HG03108 (cell line): ENCODE results near the gene PAX7.
"Not testable (repeated sequence)": the region's sequence is repeated elsewhere in the genome, so short reads cannot be mapped to it uniquely, and the experiment has no call there.

Experiments used
- ATAC-seq: cut with Tn5 transposase; IDR thresholded peaks from one replicate; pipeline ENCODE4 v1.9.1; 2021; ENCODE audit warnings: moderate library complexity; ENCODE audit not compliant: unreplicated experiment

Gene PAX7

DNA sequence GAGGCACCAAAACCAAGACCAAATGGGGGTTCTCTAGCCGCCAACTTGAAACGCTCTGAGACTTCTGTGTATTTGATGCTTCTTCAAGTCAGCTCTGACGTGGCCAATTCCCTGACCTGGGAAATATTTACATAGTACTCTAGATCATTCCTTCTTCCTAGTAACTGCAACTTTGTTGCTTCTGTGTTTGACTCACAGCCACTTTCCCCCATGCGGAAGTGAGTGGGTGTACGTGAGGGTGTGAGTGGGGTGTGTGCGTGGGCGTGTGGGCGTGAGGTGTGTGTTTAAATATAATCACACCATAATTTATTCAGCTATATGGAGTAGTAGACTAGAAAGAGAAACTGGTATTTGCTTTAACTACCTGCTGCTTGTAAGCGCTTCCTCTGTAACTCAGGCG, 117.8 kb downstream of the PAX7 start:
- no peak for ATAC-seq

DNA sequence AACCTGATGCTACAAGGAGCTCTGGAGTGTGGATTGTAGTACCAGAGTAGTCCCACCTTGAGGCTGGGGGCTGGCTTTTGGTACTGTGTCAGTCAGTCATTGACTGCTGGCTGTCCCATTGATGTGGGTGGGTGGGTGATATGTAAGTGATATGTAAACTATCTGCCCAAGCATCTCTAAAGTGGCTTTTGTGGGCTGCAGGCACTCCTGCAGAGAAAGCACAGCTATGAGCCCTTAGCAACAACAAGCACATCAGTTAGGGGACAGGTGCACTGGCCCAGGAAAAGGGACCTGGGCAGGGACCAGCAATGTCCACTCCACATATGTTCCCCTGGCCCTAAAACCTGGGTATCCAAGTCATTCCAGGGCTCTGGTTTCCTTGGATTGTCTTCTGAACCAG, 118.9 kb downstream of the PAX7 start:
- ATAC-seq: no peak

DNA sequence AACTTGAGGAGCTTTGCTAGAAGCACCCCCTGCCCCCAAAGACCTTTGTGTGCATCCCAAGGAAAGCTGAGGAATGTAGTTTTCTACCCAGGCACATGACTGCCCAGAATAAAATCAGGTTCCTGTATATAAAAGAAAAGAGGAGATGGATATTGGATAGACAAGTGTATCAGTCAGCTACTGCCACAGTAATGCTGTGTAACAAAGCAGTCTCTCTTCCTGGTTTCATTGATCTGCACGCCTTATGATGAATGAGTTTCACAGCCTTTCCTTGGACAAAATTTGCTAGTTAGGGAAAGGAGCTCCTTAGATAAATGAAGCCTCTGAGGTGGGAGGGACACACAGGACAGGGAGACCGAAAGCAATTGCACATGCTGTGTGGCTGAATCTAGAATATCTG, 120.0 kb downstream of the PAX7 start:
- ATAC-seq: no peak

DNA sequence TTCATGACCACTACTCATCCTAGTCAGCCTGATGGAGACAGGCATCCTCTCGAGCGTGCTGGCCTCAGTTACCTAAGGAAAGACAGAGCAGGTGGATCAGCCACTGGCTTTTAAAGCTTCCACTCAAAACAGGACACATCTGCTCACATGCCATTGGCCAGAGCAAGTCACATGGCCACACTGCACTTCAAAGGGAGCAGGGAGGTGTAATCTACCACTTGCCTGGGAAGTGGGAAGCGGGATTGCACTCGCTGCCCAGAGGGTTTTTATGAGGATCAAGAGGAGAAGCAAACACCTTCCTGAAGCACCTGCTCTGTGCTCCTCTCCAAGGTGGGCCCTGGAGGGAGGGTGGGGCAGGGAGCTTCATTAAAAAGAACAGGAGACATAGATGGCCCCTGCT, 120.8 kb downstream of the PAX7 start:
- ATAC-seq: no peak

DNA sequence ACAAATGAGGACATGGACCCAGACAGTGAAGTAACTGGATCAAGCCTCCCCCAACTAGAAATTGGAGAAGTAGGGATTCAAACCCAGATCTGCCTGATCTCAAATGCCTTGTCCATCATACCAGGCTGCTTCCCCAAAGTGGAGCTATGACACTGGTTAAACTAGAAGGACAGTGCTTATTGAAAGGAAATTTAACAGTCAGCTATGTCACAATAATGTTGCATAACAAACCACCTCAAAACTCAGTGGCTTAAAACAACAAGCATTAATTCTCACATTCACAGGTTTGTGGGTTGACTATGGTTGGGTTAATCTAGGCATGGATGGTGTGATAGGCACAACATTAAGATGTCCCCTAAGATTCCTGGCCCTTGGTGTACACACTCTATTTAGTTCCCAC, 121.8 kb downstream of the PAX7 start:
- no peak for ATAC-seq

DNA sequence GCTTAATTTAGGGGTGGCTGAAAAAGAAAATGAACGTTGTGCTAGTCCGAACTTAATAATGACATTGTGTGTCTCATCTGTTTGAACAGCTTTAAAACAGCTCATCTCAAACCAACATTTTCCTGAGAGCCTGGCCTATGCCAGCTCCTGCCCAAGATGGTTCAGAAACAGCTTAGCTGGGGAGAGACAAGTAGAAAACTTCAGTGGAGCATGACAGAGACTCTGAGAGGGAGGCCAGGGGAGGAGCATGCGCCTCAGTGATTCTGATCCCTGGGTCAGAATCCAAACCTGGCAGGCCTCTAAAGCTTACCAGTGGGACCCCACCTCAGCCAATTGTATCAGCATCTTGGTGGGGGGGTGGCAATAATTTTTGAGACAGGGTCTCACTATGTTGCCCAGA, 129.5 kb downstream of the PAX7 start:
- ATAC-seq: no peak

DNA sequence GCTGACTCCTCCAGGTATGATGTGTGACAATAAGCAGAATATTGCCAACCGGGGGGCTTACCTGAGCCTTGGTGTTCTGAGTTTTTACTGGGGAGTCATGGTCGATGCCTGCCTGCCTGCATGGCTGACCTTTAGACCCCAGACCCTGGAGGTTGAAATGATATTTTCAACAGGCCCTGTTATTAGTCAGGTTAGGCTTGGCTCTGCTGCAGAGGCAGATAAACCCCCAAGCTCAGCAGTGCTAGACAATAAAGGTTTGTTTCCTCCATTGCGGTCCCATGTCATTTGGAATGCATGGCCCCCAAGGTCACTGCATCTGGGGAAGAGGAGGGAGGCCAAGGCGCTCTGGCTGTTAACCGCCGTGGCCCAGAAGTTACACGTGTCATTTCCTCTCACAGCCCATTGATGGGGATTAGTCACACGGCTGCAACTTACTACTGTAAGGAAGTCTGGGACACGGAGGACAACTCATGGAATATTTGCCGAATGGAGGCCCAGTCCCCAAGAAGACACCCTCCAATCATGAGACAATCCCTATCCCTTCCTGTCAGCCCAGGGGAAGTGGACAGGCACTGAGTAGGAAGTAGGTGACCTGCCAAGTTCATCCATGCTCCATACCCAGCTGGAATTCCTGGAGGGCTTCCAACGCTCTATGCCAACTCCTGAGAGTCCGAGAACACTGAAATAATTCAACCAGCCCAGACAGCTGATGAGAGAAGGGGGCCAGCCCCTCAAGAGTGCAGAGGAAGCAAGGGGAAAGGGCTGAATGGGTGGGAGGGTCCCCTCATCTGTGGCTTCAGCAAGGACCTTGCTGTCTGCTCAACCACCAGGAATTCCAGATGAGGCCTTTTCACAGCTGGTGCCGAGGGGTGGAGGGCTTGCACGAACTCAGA, 131.5 kb downstream of the PAX7 start:
- no peak for ATAC-seq

DNA sequence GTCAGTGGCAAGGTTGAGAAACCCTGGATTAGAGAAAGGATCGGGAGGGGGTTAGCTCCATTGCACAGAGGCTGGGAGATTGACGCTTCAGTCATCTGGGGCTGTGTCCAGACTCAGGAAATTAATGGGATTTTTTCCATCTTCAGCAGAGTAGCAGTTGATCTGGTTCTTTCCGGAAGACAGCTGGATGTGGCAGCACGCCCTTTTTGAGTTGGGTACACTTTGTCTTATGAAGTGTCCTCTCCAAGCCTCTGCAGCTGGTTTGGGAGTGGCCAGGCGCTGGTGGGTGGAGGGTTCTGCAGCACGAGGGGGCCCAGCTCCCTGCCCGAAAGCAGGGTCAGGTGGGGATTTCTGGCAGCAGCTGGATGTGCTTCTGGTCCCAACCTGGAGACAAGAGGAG, 133.7 kb downstream of the PAX7 start:
- ATAC-seq: no peak

DNA sequence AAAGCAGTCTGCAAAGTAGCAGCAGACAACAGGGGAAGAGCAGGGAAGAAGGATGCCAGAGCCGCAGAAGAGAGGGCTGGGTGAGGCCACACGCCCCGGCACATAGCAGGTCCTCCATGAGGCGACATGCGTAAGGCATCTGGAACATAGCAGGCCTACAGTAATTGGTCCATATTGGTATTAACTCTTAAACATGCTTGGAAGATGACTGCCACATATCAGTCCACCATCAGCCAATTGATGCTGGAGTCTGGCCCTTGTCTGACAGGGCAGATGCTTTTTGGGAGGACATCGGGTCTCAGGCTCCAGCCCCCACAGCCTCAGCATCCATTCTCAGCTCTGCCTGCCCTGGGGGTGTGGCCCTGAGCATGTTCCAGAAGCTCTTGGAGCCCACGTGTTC, 135.1 kb downstream of the PAX7 start:
- ATAC-seq: no peak

DNA sequence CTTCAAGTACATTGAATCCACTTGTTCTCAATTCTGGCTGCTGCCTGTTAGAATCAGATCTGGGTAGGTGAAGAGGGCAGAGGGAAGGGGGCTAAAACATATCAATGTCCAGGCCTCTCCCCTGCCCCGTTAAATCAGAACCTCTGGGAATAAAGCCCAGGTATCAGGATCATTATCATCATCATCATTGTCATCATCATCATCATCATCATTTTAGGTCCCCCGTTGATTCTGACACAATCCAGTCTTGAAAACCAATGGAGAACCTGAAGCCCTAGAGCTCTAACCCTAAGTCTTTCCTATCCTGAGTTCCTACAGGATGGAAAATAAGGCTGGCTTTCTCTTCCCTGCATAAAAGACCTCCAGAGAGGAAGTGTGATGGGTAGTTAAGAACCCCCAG, 135.7 kb downstream of the PAX7 start:
- ATAC-seq: no peak

DNA sequence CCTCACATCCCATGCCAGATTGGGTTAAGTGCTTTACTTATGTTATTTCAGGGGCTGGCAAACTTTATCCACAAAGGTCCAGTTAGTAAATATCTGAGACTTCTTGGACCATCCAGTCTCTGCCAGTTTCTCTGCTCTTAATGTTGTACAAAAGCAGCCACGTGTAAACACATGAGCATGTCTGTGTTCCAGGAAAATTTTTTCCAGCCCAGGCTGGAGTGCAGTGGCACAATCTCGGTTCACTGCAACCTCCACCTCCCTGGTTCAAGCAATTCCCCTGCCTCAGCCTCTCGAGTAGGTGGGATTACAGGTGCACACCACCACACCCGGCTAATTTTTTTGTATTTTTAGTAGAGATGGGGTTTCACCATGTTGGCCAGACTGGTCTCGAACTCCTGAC, 136.9 kb downstream of the PAX7 start:
- not testable (repeated sequence) for ATAC-seq

DNA sequence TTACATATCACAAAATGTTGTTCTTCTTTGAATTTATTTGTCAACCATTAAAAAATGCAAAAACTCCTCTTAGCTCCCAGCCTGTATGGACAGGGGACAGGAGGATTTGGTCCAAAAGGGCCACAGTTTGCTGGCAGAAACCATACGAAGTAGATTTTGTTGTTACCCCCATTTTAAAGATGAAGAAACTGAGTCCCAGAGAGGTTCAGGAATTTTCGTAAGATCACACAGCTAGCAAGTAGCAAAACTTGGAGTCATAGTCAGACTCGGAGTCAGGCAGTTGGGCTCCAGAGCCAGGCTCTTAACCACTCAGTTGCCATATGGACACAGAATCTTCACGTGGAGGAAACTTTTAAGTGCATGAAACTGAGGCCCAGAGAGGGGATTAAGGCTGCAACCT, 137.4 kb downstream of the PAX7 start:
- ATAC-seq: no peak

DNA sequence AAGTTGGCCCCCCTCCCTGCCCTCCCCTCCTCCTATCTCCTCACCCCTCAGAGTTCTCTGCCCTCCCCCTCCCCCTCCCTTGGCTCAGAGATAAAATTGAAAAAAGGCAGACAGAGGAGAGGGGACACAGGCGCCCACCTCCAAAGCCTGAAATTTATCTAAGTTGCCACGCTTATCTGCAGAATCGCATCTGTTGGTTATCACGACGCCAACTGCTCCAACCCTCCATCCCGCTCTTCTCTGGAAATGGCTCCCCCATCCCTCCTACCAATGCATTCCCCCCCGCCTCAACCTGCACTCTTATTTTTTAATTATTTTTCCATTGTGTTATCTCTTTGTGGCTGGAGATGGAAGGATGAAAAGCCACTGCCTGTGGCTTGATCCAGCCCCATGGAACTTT, 138.5 kb downstream of the PAX7 start:
- ATAC-seq: no peak

DNA sequence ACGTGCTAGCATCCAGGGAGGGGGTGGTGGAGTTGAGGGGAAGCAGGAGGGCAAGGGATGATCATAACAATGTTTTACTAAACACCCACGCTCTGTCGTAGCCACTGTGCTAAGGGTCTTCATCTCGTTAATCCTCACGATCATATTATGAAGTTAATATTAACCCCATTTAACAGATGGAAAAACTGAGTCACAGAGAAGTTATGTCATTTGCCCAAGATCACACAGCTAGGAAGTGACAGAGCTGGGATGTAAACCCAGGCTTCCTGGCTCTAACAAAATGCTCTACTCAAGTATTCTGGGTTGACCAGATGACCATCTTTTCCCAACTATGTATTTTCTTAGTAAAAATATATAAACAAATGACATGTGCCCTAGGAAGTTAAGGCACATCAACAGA, 140.2 kb downstream of the PAX7 start:
- ATAC-seq: no peak

DNA sequence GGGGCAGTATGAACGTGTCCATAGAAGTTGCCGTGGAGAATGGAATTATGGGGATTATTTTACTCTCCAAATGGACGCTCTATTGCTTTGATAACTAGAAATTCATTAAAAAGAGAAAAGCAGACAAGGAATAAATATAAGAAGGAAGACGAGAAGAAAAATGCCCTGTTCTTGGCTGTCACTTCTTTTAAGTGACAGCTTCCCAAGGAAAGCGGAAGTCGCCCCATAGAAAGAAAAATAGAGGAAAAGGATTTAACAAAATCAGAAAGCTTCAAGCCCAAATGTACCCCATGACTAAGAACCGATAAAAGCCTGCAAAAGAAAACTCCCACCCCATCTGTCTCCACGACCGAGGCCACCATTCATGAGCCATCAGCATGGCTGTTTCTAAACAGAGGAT, 143.1 kb downstream of the PAX7 start:
- no peak for ATAC-seq

DNA sequence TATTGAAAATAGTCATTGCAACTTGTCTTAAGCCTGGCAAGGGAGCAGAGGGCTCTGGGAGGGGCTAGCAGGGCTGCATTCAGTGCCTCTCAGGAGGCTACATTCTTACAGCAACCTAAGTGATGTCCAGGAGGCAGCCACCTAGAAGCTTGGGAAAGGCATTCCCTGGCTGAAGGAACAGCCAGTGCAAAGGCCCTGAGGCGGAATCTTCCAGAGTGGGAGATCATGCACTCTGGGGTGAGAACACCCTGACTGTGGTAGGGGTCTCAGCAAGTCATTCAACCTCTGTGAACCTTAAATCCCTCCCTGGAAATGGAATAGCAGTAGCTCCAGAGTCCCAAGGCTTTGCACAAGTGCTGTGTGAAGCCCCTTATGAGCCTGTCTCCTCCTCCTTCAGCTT, 144.7 kb downstream of the PAX7 start:
- ATAC-seq: no peak

DNA sequence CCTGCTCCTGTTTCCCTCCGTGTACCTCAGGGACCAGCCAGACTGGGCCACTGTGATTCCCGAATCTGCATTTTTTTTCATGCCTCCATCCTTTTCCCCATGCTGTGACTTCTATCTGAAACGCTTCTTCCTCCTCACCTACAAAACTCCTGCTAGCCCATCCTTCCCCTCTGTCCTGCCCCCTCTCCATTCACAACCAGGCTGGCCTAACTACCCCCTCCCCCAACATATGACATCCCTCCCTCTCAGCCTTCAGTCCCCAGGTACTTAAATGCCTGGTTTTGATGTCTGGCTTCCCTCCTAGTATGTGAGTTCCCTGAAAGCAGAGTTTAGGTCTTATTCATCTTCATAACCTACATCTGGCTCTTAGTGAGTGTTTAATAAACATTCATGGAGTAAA, 146.1 kb downstream of the PAX7 start:
- no peak for ATAC-seq

DNA sequence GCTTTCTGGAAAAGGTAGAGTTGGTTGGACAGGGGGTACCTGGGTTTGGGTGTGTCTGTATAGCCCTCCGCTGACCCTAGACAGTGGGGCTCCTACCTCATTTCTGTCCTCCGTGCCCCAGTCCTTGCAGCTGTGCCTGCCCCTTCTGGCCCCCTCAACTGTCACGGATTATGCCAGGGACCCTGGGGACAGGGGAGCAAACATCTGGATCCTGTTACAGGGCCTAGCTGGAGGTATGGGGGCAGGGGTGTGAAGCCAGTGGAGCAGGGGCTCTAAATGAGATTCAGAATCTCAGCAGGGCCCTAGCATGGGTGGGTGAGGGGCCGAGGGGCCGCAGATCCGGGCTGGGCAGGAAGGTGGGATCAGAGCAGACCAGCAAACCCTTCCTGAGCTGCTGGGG, 147.8 kb downstream of the PAX7 start:
- ATAC-seq: no peak

DNA sequence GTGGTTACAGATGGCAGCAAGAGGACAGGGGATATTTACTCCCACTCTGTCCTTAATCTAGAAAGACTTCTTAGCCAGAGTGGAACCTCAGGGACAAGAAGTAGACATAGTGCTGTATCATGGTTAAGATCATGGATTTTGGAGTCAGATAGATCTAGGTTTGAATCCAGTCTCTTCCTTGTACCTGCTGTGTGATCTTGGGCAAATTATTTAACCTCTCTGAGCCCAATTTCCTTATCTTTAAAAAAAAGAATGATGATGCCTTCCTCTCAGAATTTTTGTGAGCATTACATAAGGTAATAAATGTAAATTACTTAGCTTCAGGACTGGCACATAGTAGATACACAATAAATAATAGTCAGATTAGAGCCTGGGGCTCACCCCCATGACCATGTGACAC, 150.4 kb downstream of the PAX7 start:
- ATAC-seq: no peak

DNA sequence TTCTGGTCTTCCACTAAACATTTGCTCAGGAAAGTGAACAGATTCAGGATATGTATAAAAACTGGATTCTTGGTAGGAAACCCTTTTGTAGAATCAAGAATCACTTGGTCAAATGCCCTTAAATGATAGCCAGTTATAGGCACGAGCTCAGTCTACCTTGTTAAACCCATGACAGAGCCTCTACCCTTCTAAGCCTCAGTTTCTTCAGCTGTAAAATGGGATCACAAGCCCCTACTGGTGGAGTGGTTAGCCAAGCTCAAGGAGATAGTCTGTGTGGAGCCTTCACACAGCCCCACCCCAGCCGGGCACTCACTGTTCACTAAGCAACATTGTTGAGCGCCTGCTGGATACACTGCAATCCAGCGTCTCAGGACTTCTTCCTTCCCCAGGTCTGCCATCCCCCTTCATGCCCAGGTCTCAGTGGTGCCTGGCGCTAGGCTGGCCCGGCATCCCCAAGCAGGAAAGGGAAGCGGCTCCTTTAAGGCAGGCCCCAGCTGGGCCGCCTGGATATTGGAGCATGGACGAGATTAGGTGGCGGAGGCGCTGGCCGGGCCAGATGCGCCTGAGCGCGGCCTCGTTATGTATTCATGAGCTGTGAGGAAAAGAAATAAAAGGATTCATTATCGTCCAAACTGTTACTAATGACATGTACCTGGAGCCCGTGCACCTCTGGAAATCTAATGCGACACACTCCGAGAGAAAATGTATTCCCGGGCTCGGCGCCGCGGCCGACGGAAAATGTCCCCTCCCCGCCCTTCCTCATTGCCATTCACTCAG, 153.2 kb downstream of the PAX7 start:
- ATAC-seq: no peak

DNA sequence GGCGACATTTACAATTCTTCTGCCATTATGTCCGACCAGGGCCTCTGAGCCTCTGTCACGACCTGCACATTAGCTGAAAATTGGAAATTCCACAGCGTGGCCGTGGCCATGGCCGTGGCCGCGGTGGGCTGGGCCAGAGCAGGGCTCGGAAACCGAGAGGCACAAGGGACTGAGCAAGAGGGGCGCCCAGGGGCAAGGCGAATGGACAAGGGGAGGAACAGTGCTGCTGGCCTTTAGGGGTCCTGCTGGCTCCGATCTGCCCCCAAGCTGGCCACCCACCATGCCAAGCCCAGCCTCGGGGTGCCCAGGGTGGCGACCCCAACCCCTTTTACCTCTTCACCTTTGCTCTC, 153.8 kb downstream of the PAX7 start:
- no peak for ATAC-seq

DNA sequence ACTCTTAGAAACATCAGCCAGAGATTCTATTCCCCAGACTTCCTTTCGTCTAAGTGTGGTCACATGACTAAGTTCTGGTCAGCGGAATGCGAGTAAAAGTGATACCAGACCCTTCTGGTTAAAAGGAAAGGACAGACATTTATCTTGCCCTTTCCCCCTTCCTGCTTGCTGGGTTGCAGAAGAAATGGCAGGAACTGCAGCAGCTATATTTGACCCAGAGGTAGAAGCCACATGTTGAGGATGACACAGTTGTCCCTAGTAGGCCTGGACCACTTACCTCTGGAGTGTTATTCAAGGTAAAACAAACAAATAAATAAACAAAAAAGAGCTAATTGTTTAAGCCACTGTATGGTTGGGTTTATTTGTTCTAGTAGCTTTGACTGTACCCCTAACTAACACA, 155.5 kb downstream of the PAX7 start:
- ATAC-seq: no peak
